Pancreas (tissue), 10 donors: ENCODE results near the gene ZBTB8OS. TPM values are rescaled to one million over a fixed set of nuclear protein-coding genes. Genes with fewer than 3 reads are reported as not detected.

Experiments
- ATAC-seq, 4 donors: fragments of 200-7000 bp; cut with Tn5 transposase; one replicate each; pipeline versions ENCODE4 v1.8.0 to v1.9.1; 2020; ENCODE audit warnings: mild to moderate bottlenecking in 4 of 4, moderate library complexity in 4 of 4
- DNase-seq, 6 donors: peaks; one replicate each; pipeline ENCODE4 v3.0.0-alpha.2; 2020
- FAIRE-seq: peaks from 2 replicates; lab custom pipeline; 2012; peaks lifted over from hg19 to GRCh38; lab: Jason Lieb, UNC
- H3K27ac ChIP-seq, 4 donors: fragments of 200-600 bp; sonication (generic); 1 replicate in 3 of 4; 2 replicates in 1 of 4; pipeline versions ENCODE4 v1.5.0 to v1.8.0; 2020
- H3K27me3 ChIP-seq, 4 donors: fragments of 200-600 bp; one replicate each; pipeline ENCODE4 v1.8.0; 2021
- H3K36me3 ChIP-seq, 3 donors: fragments of 200-600 bp; sonication (generic) in 1 of 3; one replicate each; pipeline versions ENCODE4 v1.5.0 to v1.8.0; 2020 to 2021
- H3K4me1 ChIP-seq, 3 donors: fragments of 200-600 bp; one replicate each; pipeline ENCODE4 v1.8.0; 2021
- H3K4me3 ChIP-seq, 4 donors: fragments of 200-600 bp; sonication (generic) in 2 of 4; one replicate each; pipeline versions ENCODE4 v1.5.0 to v1.8.0; 2020 to 2021
- H3K9me3 ChIP-seq, 4 donors: fragments of 200-600 bp; one replicate each; pipeline ENCODE4 v1.8.0; 2021
- WGBS, 2 donors: extraction: QIAGEN DNeasy Blood & Tissue Kit; methylation state at CpG; one replicate each; pipeline ENCODE4 v1.1.7; 2013; 5-methylcytosine and 5-hydroxymethylcytosine counted together
- intact Hi-C, 3 donors: fragments of 100-400 bp; cut with DNase I; formaldehyde crosslinking; loops; one replicate each; pipeline versions ENCODE4 v1.11.1 to v1.14.2; 2022
- polyA plus RNA-seq, 2 donors: library from polyadenylated mRNA; stranded (reverse); fragments of 200-250 nt; gene quantifications; one replicate each; pipeline ENCODE4 v1.2.3, GENCODE V29; 2013
- total RNA-seq, 6 donors: library from RNA; stranded (reverse); fragmentation: NEBNext Ultra II Directional in 4 of 6; extraction: Animal tissue kit (Norgen Biotek cat#: 25700) in 4 of 6; gene quantifications; one replicate each; pipeline versions ENCODE4 v1.2.1 to v1.2.4, GENCODE V29; 2021 to 2023
- TF ChIP-seq, protein P1 (sequence below), 4 donors: fragments of 200-600 bp; sonication (generic) in 3 of 4; IDR thresholded peaks; one replicate each; pipeline versions ENCODE4 v1.5.0 to v1.8.0; 2021; ENCODE audit warnings: antibody characterized with exemption in 4 of 4
- donor health status: healthy with polysubstance abuse.
- donor health status: DM: no; HTN: no; CAD: no; lungs with moderate emphysema.
- donor health status: DM: no; HTN: no; CAD: no.
- donor health status: control.
- donor health status: control.
- donor health status: Bipolar disorder and iron deficiency.
- donor health status: DM: yes; HTN: yes; CAD: no.
- donor health status: DM: no; HTN: no; CAD: no.
- donor health status: DM: no; HTN: no; CAD: no.
- donor health status: DM: yes; HTN: yes; CAD: no.

The ZBTB8OS gene
- total and polyA plus RNA-seq, 8 donors, result 11.6 to 37.0 (median 18.3) TPM

- peaks cover 0 to 25% (median 1%) of the 10 kb centered on the region in 3 donors for H3K36me3 ChIP-seq
- H3K9me3 ChIP-seq, result no peaks in the 10 kb centered on the region
Observed at GRCh38 chr1:32686387-32686786, 36.0 kb upstream of the ZBTB8OS start.

DNA sequence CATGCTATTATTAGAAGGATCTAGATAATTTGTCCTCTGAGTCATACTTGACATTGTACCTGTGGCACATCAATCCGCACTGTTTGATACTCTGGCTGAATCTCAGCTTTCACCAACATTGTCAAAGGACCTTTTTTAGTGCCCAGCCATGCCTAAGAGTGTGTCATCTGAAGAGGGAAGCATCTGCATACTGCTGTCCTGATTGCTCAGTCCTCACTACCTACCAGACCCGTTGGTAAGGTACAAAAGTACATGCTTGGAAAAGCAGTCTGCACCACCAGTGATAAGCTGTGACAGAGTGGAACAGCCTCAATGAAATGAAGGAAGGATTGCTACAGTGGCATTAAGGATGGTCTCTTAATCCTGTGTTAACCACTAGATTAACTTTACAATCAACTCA lies 35.1 kb upstream of the ZBTB8OS start:
- Histone ChIP-seq H3K9me3 (no peaks in the 10 kb centered on the region), H3K4me1 (peaks cover 7 to 11% (median 9%) of the 10 kb centered on the region in 3 donors), H3K4me3 (no peak overlapping the region), H3K36me3 (peaks cover 0 to 34% (median 9%) of the 10 kb centered on the region in 3 donors), H3K27me3 (no peaks in the 10 kb centered on the region), H3K27ac (no peak overlapping the region)
- FAIRE-seq (no peak), ATAC-seq (no peak), DNase-seq (no peak)
- intact Hi-C loops, result no loop called here
- WGBS, 2 donors, result 67 to 70% methylated on average over 2 of the region's 2 CpGs
- TF ChIP-seq, protein P1, sequence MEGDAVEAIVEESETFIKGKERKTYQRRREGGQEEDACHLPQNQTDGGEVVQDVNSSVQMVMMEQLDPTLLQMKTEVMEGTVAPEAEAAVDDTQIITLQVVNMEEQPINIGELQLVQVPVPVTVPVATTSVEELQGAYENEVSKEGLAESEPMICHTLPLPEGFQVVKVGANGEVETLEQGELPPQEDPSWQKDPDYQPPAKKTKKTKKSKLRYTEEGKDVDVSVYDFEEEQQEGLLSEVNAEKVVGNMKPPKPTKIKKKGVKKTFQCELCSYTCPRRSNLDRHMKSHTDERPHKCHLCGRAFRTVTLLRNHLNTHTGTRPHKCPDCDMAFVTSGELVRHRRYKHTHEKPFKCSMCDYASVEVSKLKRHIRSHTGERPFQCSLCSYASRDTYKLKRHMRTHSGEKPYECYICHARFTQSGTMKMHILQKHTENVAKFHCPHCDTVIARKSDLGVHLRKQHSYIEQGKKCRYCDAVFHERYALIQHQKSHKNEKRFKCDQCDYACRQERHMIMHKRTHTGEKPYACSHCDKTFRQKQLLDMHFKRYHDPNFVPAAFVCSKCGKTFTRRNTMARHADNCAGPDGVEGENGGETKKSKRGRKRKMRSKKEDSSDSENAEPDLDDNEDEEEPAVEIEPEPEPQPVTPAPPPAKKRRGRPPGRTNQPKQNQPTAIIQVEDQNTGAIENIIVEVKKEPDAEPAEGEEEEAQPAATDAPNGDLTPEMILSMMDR (IDR thresholded peaks at IDR 0.05), result no peak

More at GRCh38 chr1:32686387-32686786, 36.0 kb upstream of the ZBTB8OS start:
- no peaks in the 10 kb centered on the region for H3K27me3 ChIP-seq
- H3K4me3 ChIP-seq, result no peak overlapping the region
- peaks cover 2 to 6% (median 5%) of the 10 kb centered on the region in 3 donors for H3K4me1 ChIP-seq
- FAIRE-seq, result no peak
- no peak for ATAC-seq
- intact Hi-C loops, result no loop called here
- no peak overlapping the region for H3K27ac ChIP-seq
- DNase-seq, result no peak
- 96 to 99% methylated on average over 2 of the region's 2 CpGs for WGBS, 2 donors
- TF ChIP-seq, protein P1 (IDR thresholded peaks at IDR 0.05), result no peak

DNA sequence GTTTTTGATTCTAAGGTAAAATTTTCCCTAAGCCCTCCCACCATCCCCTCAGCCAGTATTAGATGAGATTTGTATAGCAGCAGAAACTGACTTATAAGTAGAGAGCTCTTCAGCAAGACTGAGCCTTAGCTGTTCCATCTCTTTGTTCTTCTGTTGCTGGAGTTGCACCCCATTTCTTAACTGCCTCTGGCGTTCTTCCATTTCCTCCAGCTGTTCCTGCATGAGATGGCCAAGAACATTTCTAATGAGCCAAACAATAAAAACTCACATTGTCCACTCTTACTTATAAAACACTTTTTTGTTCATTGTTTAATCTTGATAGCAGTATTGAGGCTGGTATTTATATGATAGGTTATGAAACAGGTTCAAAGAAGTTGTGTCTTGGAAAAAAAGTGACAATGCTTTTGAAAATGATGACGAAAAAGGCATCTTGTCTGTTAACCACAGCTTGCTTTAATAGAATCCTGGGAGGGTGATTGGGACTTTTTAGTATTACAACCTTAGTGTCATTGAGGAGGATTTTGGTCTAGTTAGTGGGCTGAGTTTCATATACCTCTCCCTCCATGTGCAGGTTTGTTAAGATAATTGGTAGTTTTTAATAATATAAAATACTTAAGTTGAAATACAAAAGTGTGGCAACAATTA lies 33.9 kb upstream of the ZBTB8OS start:
- TF ChIP-seq, protein P1 (IDR thresholded peaks at IDR 0.05), result no peak
- peak in 1 of 4 donors; percentile 15 for ATAC-seq
- Histone ChIP-seq H3K4me3 (no peak overlapping the region), H3K27me3 (no peaks in the 10 kb centered on the region), H3K36me3 (peaks cover 0 to 37% (median 10%) of the 10 kb centered on the region in 3 donors), H3K9me3 (no peaks in the 10 kb centered on the region), H3K4me1 (peaks cover 7 to 11% (median 9%) of the 10 kb centered on the region in 3 donors), H3K27ac (no peak overlapping the region)
- peak; percentile 32 for FAIRE-seq
- intact Hi-C loops, result no loop called here
- no peak for DNase-seq
- WGBS, 2 donors, result 76 to 80% methylated on average over 2 of the region's 2 CpGs

DNA sequence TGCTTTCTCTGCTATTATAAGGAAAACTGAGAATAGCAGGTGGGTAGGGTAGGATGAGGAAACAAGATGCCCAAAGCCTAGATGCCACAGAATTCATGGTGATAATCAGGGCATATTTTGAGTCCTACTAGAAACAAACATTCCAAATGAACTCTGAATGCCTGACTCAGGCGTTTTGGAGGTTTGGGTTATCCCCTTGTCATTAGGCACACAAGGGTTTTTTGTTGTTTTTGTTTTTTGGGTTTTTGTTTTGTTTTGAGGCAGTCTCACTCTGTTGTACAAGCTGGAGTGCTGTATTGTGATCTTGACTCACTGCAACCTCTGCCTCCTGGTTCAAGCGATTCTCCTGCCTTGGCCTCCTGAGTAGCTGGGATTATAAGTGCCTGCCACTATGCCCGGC lies 33.0 kb upstream of the ZBTB8OS start:
- DNase-seq (peak in 1 of 6 donors; percentile 7), ATAC-seq (no peak), FAIRE-seq (no peak)
- Histone ChIP-seq H3K27me3 (no peaks in the 10 kb centered on the region), H3K4me1 (peaks cover 7 to 11% (median 9%) of the 10 kb centered on the region in 3 donors), H3K36me3 (peaks cover 0 to 37% (median 10%) of the 10 kb centered on the region in 3 donors), H3K9me3 (no peaks in the 10 kb centered on the region), H3K4me3 (no peak overlapping the region), H3K27ac (no peak overlapping the region)
- TF ChIP-seq, protein P1 (IDR thresholded peaks at IDR 0.05), result no peak
- WGBS, 2 donors, result 87 to 93% methylated on average over 3 of the region's 3 CpGs
- intact Hi-C loops, result no loop called here

GRCh38 chr1:32681999-32682398 lies 31.6 kb upstream of the ZBTB8OS start:
- Histone ChIP-seq H3K9me3 (no peaks in the 10 kb centered on the region), H3K27ac (no peak overlapping the region), H3K4me3 (no peak overlapping the region), H3K27me3 (no peaks in the 10 kb centered on the region), H3K4me1 (peaks cover 7 to 11% (median 9%) of the 10 kb centered on the region in 3 donors), H3K36me3 (peaks cover 0 to 47% (median 10%) of the 10 kb centered on the region in 3 donors)
- TF ChIP-seq, protein P1 (IDR thresholded peaks at IDR 0.05), result no peak
- 36 to 38% methylated on average over 3 of the region's 3 CpGs for WGBS, 2 donors
- ATAC-seq (peak in 3 of 4 donors; percentile 39 to 67 (median 40)), FAIRE-seq (no peak), DNase-seq (no peak)
- intact Hi-C loops, result no loop called here
